GM18517 (cell line): ENCODE data around the gene PNPLA7.
"Not testable (repeated sequence)": the region's sequence is repeated elsewhere in the genome, so short reads cannot be mapped to it uniquely, and the experiment has no call there.

Source experiments
- ATAC-seq: cut with Tn5 transposase; IDR thresholded peaks from one replicate; pipeline ENCODE4 v1.9.1; 2021; ENCODE audit warnings: mild to moderate bottlenecking, moderate library complexity; ENCODE audit not compliant: unreplicated experiment

The PNPLA7 gene

DNA sequence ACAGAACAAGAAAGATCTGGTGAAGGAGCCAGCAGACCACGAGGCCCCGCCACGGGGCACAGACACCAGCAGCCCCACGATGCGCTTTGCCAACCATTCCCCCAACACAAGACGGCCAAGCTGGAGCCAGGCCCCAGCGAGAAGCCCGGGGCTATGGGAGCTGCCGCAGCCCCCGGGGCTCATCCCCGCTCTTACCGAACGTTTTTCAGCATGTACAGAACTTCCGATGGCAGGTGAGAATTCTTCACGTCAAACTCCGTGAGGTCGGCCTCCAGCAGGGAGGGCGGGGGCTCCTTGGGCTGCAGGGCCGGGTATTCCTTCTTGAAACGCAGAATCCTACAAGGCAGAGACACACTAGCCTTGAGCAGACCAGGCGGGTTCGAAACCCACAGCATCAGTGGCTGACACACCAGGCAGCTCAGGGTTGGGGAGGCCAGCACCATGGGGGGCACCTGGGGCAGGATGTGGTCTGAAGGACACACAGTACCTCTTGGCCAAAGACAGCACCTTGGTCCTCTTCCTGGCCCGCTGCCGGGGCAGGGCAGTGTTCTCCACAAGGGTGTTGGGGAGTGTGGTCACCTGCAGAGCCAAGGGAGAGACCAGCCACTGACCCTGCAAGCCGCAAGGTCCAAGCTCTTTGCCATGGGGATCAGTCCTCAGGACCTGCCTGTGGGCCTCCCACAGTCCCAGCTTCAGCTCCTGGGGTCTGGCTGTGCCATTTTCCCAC lies 6.8 kb downstream of the PNPLA7 start:
- no peak for ATAC-seq

DNA sequence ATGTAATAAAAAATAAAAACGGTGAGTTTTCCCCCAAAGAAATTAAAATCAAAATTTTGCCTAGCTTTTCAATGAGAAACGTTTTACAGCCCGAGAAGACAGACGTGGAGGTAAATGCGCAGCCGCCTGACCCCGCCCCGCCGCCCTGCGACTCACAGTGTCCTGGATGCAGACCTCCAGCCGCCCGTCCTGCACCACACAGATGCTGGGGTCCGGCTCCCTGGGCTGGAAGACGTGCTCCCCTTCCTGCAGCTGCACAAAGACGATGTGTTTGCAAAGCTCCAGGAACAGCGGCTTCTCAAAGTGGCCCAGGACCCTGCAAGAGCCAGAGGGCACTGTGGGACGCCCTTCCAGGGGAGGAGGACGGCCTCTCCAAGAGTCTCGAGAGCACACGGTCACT lies 7.7 kb downstream of the PNPLA7 start:
- no peak for ATAC-seq

DNA sequence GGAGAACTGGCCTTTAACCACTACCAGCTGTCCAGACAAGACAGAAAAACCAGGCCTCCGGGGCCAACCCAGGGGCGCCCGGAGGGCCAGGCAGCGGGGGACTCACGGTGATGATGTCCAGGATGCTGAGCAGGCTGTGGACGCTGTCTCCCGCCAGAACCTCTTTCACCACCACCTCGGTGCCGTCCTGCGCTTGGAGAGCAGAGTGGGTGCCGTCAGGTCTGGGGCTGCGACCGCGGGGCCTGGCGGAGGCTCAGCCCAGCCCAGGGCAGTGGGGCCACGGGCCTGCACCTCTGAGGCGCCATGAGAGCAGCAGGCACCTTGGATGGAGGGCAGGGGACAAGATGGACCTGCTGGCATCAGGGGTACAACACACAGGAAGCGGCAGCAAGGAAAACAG lies 9.7 kb downstream of the PNPLA7 start:
- ATAC-seq = no peak

DNA sequence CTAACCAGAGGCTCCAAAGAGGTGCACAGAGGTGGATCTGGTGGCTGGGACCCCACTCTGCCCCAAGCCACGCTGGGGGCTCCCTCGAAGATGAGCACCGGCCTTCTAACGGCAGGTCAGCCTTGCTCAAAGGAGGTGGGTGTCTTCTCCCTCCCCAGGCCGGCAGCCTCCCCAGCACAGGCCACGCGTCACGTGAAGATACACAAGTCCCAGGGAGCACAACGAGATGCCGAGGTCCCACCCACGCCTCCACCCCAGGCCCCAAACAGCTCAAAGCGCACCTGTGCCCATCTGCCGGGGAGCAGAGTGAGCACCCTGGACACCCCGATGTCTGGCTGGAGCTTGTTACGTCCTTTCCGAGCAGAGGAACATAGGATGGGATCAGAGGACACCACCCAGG lies 12.1 kb downstream of the PNPLA7 start:
- no peak for ATAC-seq

DNA sequence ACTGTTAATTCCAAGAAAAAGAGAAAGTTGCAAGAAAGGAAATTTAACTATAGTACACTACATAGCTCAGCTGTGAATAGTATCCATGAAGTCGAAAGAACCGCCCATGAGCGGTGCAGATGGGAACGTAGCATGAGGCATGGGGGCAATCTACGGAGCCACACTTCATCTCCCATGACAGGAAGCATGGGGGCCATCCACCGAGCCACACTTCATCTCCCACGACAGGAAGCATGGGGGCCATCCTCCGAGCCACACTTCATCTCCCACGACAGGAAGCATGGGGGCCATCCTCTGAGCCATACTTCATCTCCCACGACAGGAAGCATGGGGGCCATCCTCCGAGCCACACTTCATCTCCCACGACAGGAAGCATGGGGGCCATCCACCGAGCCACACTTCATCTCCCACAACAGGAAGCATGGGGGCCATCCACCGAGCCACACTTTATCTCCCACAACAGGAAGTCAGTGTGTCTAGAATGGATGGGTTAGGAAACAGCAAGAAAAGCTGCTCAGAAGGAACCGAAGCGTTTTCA lies 13.5 kb downstream of the PNPLA7 start:
- ATAC-seq = not testable (repeated sequence)

DNA sequence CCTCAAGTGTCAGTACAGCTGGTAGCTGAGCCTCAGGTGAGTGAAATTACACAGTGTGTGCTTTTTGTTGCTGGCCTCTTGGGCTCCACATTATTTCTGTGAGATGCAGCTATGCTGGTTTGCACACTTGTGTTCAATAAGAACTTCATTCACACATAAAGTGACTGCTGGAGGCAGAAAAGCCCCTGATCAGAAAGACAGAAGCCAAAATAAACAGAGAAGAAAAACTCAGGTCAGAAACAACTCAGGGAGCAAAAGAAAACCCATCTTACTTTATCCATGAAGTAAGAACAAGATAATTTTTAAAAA lies 15.1 kb downstream of the PNPLA7 start:
- ATAC-seq = no peak

DNA sequence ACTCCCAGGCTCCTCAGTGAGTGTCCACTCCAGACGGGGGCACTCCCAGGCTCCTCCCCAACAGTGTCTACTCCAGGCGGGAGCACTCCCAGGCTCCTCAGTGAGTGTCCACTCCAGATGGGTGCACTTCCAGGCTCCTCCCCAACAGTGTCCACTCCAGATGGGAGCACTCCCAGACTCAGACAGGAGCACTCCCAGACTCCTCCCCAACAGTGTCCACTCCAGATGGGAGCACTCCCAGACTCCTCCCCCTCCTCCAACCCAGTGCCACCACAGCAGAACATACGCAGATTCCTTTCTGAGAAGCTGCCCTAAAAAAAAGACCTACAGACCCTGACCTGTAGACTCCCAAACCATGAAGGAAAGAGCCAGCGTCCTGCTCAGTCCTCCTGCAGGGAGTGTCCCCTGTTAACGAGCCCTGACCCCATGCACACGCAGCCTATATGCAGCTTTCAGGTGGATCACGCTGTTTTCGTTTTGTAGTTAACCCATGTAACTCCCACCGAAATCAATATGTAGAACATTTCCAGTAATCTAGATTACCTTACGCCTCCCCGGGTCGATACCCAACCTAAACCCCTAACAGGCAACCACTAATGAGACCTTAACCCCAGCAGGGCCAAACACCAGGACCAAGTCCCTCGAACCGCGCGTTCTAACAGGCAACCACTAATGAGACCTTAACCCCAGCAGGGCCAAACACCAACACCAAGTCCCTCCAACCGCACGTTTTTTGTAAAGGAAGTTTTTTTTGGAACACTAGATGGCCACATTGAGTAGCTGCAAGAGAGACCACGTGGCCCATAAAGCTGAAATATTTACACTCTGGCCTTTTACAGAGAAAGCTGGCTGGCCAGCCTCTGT lies 15.7 kb downstream of the PNPLA7 start:
- no peak for ATAC-seq

DNA sequence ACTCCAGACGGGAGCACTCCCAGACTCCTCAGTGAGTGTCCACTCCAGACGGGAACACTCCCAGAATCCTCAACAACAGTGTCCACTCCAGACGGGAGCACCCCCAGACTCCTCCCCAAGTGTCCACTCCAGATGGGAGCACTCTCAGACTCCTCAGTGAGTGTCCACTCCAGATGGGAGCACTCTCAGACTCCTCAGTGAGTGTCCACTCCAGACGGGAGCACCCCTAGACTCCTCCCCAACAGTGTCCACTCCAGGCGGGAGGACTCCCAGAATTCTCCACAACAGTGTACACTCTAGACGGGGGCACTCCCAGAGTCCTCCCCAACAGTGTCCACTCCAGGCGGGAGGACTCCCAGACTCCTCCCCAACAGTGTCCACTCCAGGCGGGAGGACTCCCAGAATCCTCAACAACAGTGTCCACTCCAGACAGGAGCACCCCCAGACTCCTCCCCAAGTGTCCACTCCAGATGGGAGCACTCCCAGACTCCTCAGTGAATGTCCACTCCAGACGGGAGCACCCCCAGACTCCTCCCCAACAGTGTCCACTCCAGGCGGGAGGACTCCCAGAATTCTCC lies 17.2 kb downstream of the PNPLA7 start:
- ATAC-seq = not testable (repeated sequence)

DNA sequence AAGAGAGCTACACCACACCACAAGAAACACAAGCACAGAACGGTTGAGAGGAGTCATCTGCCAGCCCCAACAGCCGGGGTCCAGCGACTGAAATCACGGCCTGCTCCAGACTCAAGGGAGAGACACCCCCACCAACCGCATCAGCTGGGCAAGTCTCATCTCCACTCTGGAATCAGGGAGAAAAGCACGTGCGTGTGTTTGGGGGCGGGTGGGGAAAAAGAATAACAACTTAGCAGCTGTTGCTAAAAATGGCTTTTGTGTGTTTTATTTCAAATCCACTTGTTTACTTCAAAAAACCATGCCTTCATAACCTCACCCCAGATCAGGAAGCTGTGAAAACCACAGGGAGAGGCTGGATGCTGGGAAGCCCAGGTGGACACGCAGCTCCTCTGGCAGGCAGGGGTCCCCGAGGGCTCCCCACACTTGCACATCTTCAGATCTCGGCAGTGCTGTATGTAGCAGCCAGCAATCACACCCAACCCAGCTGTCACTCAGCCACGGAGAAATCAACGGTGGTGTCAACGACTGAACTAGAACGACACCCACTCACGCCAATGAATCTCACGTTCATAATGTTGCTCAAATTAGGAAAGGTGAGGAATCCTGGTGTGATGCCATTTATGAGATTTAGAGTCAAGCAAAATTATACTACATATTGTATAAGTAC lies 19.0 kb downstream of the PNPLA7 start:
- no peak for ATAC-seq

DNA sequence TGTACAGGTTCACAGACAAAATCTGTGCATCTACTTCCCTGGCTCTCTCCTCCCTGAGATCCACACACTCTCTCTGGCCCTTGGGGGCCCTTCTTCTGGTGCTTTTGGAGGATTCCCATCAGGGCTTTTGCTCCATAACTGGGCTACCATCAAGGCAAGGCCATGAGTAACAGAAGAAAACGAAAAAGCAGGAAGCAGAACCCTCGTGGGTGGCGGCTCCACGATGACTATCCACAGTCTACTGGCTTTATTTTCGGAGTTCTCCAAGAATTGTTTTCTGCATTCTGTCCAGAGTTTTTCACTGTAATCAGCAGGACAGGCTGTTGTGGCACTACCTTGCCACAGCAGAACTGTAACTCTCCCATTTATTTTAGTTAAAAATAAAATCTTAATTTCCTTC lies 19.9 kb downstream of the PNPLA7 start:
- no peak for ATAC-seq

DNA sequence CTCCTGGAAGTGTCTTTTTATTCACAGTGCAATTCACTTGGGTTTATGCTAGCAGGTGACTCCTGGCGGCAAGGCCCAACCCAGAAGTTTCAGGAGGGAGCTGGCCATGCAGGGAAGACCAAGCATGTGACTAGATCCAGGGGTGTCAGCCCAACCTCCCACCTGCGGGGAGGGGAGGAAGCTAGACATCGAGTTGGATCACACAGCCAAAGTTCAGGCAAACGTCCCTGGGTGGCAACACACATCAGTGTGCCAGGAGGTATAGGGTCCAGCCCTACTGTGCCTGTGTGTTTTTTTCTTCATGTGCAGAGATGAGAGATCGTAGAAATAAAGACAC lies 25.3 kb downstream of the PNPLA7 start:
- ATAC-seq = no peak

DNA sequence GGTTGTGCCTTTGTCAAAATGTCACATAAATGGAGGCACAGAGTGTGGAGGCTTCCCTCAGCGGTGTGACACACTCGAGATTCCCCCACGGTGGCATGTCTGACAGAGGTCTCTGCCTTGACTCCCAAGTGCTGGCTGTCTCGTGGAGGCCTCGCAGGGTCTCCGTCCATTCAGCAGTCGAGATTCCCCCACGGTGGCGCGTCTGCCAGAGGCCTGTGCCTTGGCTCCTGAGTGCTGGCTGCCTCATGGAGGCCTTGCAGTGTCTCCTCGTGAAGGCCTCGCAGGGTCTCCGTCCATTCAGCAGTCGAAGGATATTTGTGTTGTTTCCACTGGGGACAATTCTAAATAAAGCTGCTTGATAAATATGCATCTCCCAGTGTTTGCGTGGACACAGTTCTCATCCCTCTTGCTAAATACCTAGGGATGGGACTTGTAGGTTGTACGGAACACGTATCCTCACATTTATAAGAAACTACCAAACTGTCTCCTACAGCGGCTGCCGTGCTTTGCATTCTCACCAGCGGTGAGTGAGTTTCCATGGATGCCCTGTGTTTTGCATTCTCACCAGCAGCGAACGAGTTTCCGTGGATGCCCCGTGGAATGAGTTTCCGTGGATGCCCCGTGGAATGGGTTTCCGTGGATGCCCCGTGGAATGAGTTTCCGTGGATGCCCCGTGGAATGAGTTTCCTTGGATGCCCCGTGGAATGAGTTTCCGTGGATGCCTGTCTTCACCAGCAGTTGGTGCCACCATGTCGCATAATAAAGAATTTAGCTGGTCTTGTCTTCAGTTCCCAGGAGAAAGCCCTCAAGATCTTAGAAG lies 25.8 kb downstream of the PNPLA7 start:
- ATAC-seq = no peak

DNA sequence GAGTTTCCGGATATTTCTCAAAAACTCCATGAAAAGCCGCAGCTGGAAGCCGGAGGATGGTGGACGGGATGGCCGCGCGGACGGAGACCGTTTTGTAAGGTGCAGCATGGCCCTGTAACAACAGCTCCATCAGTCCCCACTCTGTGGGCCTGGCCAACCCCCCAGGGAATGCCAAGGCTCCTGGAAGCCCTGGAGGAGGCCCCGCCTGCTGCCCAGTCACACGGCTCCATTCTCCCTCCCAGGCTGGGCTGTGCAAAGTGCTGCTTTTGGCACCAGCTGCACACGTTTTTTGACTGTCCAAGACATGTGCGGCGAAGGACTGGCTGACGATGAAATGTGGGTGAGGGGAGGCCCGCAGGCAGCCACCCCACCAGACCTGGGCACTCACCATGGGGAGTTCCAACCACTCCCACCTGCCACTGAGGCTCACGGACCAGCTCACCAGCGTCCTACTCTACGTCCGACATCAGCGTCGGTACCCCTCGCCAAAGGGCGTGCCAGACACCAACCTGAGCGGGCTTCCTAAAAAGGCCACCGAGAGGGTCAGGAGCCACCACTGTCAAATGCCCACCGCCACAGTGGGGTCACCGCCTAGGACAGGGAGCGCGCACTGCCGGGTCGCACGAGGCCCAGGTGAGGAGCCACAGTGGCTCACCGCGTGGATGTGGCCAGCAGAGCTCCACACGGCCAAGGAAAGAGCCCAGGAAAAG lies 27.3 kb downstream of the PNPLA7 start:
- ATAC-seq = no peak

DNA sequence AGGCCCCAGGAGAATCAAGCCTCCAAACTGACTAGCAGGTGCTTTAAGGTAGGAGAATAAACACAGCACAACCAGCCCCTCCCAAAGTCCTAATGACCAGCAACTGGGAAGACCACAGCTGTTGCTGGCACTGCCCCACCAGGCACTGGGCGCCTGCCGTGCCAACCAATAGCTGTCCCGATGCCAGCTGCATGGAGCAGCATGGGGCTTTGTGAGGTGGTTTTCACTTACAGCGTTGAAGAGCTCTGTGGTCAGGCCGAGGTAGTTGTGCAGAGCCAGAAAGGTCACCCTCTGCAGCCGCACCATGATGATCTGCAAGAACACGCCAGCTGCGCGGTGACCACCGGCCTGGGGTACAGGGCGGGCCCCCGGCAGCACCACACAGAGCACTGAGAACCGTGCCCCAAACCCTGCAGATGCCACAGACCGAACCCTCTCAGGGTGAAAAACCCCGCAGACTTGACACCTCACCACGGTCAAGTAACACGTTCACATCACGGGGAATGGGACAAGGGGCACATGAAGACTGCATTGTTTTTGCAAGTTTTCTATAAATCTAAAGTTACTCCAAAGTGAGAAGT lies 28.7 kb downstream of the PNPLA7 start:
- no peak for ATAC-seq

DNA sequence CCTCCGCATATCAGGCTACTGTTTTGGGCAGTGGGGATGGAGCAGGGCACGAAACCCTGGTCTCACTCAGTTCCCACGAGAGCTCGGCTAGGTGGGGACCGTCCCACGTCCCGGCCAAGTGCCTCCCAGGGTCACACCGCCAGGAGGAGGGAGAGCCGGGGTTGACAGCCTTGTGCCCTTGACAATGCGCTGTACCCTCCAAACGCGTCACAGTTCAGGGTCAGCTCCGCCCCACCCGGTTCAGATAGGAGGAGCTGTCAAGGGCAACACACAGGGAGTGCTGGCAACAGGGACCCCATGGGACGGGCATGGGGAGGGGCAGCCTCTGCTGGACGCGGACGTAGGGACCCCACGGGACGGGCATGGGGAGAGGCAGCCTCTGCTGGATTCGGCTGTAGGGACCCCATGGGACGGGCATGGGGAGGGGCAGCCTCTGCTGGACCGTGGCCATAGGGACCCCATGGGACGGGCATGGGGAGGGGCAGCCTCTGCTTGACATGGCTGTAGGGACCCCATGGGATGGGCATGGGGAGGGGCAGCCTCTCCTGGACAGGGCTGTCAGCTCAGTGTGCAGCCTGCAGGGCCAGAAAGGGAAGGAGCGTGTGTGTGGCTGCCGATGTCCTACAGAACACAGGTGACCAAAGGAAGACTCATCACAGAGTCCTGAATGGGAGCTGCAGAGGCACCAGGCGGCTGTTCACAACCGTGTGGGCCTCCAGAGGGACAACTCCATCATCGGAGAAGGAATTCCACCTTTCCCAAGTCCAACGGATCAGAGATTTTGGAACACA lies 29.4 kb downstream of the PNPLA7 start:
- ATAC-seq = no peak

DNA sequence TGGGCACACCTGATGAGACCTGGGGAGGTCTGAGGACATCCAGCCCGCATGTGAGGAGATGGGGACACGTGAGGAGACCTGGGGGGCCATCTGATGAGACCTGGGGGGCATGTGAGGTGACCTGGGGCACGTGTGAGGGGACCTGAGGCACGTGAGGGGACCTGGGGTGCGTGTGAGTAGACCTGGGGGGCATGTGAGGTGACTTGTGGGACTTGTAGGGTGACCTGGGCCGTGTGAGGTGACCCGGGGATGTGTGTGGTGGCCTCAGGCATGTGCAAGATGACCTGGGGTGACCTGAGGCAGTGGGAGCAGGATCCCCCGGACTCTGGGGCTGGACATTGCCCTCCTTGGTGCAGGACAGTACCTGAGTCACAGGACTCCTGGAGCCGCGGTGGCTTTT lies 30.6 kb downstream of the PNPLA7 start:
- no peak for ATAC-seq

DNA sequence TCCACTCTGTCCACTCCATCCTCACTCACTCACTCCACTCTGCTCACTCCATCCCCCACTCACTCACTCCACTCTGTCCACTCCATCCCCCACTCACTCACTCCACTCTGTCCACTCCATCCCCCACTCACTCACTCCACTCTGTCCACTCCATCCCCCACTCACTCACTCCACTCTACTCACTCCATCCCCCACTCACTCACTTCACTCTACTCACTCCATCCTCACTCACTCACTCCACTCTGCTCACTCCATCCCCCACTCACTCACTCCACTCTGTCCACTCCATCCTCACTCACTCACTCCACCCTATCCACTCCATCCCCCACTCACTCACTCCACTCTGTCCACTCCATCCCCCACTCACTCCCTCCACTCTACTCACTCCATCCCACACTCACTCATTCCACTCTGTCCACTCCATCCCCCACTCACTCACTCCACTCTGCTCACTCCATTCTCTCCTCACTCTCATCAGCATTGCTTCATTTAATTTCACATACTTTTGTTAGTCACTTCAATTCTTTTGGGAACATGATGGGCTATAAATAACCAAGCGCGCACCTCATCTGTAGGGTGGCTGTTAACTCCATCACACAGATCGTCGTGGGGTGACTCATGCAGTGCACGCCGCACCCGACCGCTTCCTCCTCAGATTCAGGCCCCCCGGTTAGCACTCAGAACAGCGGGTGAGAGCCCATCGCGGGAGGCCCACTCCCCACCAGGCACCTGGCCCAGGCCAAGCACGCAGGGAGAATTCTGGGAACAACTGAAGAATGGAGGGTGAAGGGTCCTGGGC lies 31.3 kb downstream of the PNPLA7 start:
- not testable (repeated sequence) for ATAC-seq
